HepG2 (cell line): ENCODE data around the gene LRIG1. TPM values are rescaled to one million over a fixed set of nuclear protein-coding genes. Genes with fewer than 3 reads are reported as not detected.

Source experiments
- ATAC-seq: fragments of 200-7000 bp; cut with Tn5 transposase; 3 replicates; pipeline ENCODE4 v1.9.1; 2020; ENCODE audit warnings: mild to moderate bottlenecking, moderate library complexity
- BruUV-seq: library from RNA; stranded (reverse); fragments of 400-500 nt; replicated peaks from 2 replicates; lab custom pipeline; 2021; lab: Mats Ljungman, UMichigan
- CTCF ChIA-PET: fragments of 300-600 bp; formaldehyde crosslinking; extraction: SDS; loops from one replicate; lab custom pipeline; 2021; ENCODE audit warnings: low total read pairs, inconsistent platforms, low intra/inter-chr PET ratio; lab: Yijun Ruan, JAX
- POLR2A ChIA-PET: fragments of 350-600 bp; sonication (Branson Sonifier 250); formaldehyde crosslinking; loops from one replicate; lab custom pipeline; 2020; ENCODE audit warnings: antibody characterized with exemption, inconsistent platforms; lab: Yijun Ruan, JAX
- DNase-seq: peaks from one replicate; pipeline ENCODE4 v3.0.0-alpha.2; 2015; ENCODE audit warnings: low spot score
- FAIRE-seq: peaks from 3 replicates; lab custom pipeline; 2011; peaks lifted over from hg19 to GRCh38; lab: Jason Lieb, UNC
- H2AFZ ChIP-seq: one replicate; pipeline ENCODE4 v1.6.1; 2011; ENCODE audit warnings: low read length, inconsistent platforms
- H3K27ac ChIP-seq: fragments of 300-600 bp; 3 replicates; pipeline ENCODE4 v1.8.0; 2011; ENCODE audit warnings: mixed run types, mild to moderate bottlenecking, mixed read lengths, low read length, inconsistent platforms; ENCODE audit not compliant: insufficient read depth; ENCODE audit errors: extremely low read length
- H3K27me3 ChIP-seq, 2 experiments: fragments of 200-600 bp in 1 of 2; 2 replicates in 1 of 2; 3 replicates in 1 of 2; pipeline versions ENCODE4 v1.6.0 to v1.8.0; 2011; ENCODE audit warnings: low read length in 2 of 2, mild to moderate bottlenecking in 2 of 2, moderate library complexity in 2 of 2, inconsistent platforms in 1 of 2; ENCODE audit not compliant: insufficient read depth in 2 of 2, control insufficient read depth in 1 of 2
- H3K36me3 ChIP-seq, 2 experiments: fragments of 200-600 bp in 1 of 2; replicated peaks in 1 of 2; 2 replicates in 1 of 2; 3 replicates in 1 of 2; pipeline versions ENCODE4 v1.5.1 to v1.8.0; 2011; ENCODE audit warnings: low read length in 2 of 2, inconsistent platforms in 1 of 2; ENCODE audit not compliant: insufficient read depth in 2 of 2, control insufficient read depth in 1 of 2
- H3K4me1 ChIP-seq: 2 replicates; pipeline ENCODE4 v1.5.1; 2012; ENCODE audit warnings: low read length, inconsistent platforms; ENCODE audit not compliant: insufficient read depth
- H3K4me2 ChIP-seq: 2 replicates; pipeline ENCODE4 v1.6.0; 2011; ENCODE audit warnings: low read depth, low read length, inconsistent platforms
- H3K4me3 ChIP-seq, 3 experiments: fragments of 200-600 bp in 1 of 3; sonication (generic), shearing (Covaris generic) in 1 of 3; replicated peaks in 1 of 3; 2 replicates each; pipeline ENCODE4 v1.5.1; 2011 to 2016; ENCODE audit warnings: low read length in 3 of 3, inconsistent platforms in 2 of 3, low read depth in 2 of 3, mild to moderate bottlenecking in 2 of 3, control low read depth in 1 of 3, mixed read lengths in 1 of 3; ENCODE audit not compliant: insufficient read depth in 1 of 3
- H3K79me2 ChIP-seq: one replicate; pipeline ENCODE4 v1.6.1; 2011; ENCODE audit warnings: low read length, inconsistent platforms; ENCODE audit not compliant: insufficient read depth
- H3K9ac ChIP-seq: 2 replicates; pipeline ENCODE4 v1.6.0; 2011; ENCODE audit warnings: mild to moderate bottlenecking, low read depth, low read length, inconsistent platforms; ENCODE audit not compliant: insufficient read depth
- H3K9me3 ChIP-seq: 2 replicates; pipeline ENCODE4 v1.5.1; 2012; ENCODE audit warnings: mild to moderate bottlenecking, low read length
- H4K20me1 ChIP-seq: 2 replicates; pipeline ENCODE4 v1.6.0; 2011; ENCODE audit warnings: inconsistent platforms, mild to moderate bottlenecking, low read length, moderate library complexity; ENCODE audit not compliant: insufficient read depth
- AKNA ChIP-seq: sonication (generic); formaldehyde crosslinking; IDR thresholded peaks from 2 replicates; pipeline ENCODE4 v1.4.0; 2020; ENCODE audit warnings: missing genetic modification reagents, borderline replicate concordance
- EED ChIP-seq: sonication (generic); formaldehyde crosslinking; IDR thresholded peaks from 2 replicates; pipeline ENCODE4 v1.5.0; 2020; ENCODE audit warnings: mild to moderate bottlenecking, missing genetic modification reagents
- NFE2L1 ChIP-seq: sonication (generic); formaldehyde crosslinking; IDR thresholded peaks from 2 replicates; pipeline ENCODE4 v1.4.0; 2020; ENCODE audit warnings: missing genetic modification reagents, mild to moderate bottlenecking, borderline replicate concordance
- NFE2L2 ChIP-seq: fragments of 150-350 bp; IDR thresholded peaks from 2 replicates; pipeline ENCODE4 v1.6.1; 2014; ENCODE audit warnings: low read length
- PHF21A ChIP-seq: sonication (generic); formaldehyde crosslinking; IDR thresholded peaks from 2 replicates; pipeline ENCODE4 v1.5.0; 2020; ENCODE audit warnings: mild to moderate bottlenecking, missing genetic modification reagents
- RAD21 ChIP-seq: fragments of 450-650 bp; formaldehyde crosslinking; IDR thresholded peaks from 2 replicates; pipeline ENCODE4 v1.5.0; 2020; ENCODE audit warnings: mild to moderate bottlenecking
- RARA ChIP-seq: IDR thresholded peaks from 2 replicates; pipeline ENCODE4 v1.6.1; 2016; ENCODE audit warnings: missing genetic modification reagents, missing compliant biosample characterization
- SMC3 ChIP-seq: IDR thresholded peaks from 2 replicates; pipeline ENCODE4 v1.6.1; 2011; ENCODE audit warnings: low read length, improper control_type of control experiment
- STAG1 ChIP-seq: sonication (generic); formaldehyde crosslinking; IDR thresholded peaks from 2 replicates; pipeline ENCODE4 v1.4.0; 2020; ENCODE audit warnings: missing genetic modification reagents
- ZNF383 ChIP-seq: sonication (generic); formaldehyde crosslinking; IDR thresholded peaks from 2 replicates; pipeline ENCODE4 v1.4.0; 2020; ENCODE audit warnings: missing genetic modification reagents, mild to moderate bottlenecking, borderline replicate concordance
- WGBS: methylation state at CpG from one replicate; pipeline ENCODE4 v1.1.6; 2017; ENCODE audit warnings: low lambda C conversion rate; 5-methylcytosine and 5-hydroxymethylcytosine counted together
- in situ Hi-C: cut with HindIII; loops from 2 replicates; pipeline ENCODE4 v1.10.0; 2017; ENCODE audit warnings: low pct_unique_long_range_greater_than_20kb; ENCODE audit not compliant: extremely low pct_ligation_motif_present
- intact Hi-C: fragments of 100-400 bp; cut with micrococcal nuclease; formaldehyde crosslinking; loops from one replicate; pipeline ENCODE4 v1.10.0; 2022; ENCODE audit not compliant: unreplicated experiment
- polyA plus RNA-seq, 8 experiments: library from polyadenylated mRNA; depleted of rRNA in 3 of 8; stranded (reverse) in 7 of 8; unstranded in 1 of 8; fragments of >200 nt; fragmentation: Illumina TruSeq in 4 of 8; extraction: Trizol in 4 of 8; gene quantifications; 2 replicates each; pipeline versions ENCODE4 v1.2.1 to v1.2.3, GENCODE V29; 2011 to 2016; ENCODE audit warnings: low read depth in 4 of 8, missing spikeins in 1 of 8, mixed read lengths in 1 of 8; ENCODE audit not compliant: insufficient read depth in 1 of 8
- total RNA-seq, 5 experiments: library from RNA; depleted of rRNA; stranded (reverse); fragments of >200 nt; fragmentation: Illumina TruSeq; extraction: Trizol; gene quantifications; 2 replicates each; pipeline ENCODE4 v1.2.3, GENCODE V29; 2016; ENCODE audit warnings: low read depth in 1 of 5
- TF ChIP-seq, protein P1 (sequence below): sonication (generic); formaldehyde crosslinking; IDR thresholded peaks from 2 replicates; pipeline ENCODE4 v1.4.0; 2020; ENCODE audit warnings: mild to moderate bottlenecking, missing genetic modification reagents
- TF ChIP-seq, protein P2 (sequence below): sonication (generic); formaldehyde crosslinking; IDR thresholded peaks from 2 replicates; pipeline ENCODE4 v1.5.0; 2020; ENCODE audit warnings: mild to moderate bottlenecking, missing genetic modification reagents, moderate library complexity

The LRIG1 gene
- total and polyA plus RNA-seq, 2 of the 13 experiments (the other 11 are each of a cell fraction or from before 2014, with no cell fraction given) = 17.8 to 24.8 TPM

- TF ChIP-seq AKNA (CRISPR knock-in tag) (no peak), NFE2L1 (CRISPR knock-in tag) (no peak)
- TF ChIP-seq, protein P1, sequence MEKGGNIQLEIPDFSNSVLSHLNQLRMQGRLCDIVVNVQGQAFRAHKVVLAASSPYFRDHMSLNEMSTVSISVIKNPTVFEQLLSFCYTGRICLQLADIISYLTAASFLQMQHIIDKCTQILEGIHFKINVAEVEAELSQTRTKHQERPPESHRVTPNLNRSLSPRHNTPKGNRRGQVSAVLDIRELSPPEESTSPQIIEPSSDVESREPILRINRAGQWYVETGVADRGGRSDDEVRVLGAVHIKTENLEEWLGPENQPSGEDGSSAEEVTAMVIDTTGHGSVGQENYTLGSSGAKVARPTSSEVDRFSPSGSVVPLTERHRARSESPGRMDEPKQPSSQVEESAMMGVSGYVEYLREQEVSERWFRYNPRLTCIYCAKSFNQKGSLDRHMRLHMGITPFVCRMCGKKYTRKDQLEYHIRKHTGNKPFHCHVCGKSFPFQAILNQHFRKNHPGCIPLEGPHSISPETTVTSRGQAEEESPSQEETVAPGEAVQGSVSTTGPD (CRISPR knock-in tag) = 0 out of 2 replicates have a peak, but pooled peaks have one; percentile 23
Measured at GRCh38 chr3:66376568-66376967, 124.3 kb downstream of the LRIG1 start (continued).

DNA sequence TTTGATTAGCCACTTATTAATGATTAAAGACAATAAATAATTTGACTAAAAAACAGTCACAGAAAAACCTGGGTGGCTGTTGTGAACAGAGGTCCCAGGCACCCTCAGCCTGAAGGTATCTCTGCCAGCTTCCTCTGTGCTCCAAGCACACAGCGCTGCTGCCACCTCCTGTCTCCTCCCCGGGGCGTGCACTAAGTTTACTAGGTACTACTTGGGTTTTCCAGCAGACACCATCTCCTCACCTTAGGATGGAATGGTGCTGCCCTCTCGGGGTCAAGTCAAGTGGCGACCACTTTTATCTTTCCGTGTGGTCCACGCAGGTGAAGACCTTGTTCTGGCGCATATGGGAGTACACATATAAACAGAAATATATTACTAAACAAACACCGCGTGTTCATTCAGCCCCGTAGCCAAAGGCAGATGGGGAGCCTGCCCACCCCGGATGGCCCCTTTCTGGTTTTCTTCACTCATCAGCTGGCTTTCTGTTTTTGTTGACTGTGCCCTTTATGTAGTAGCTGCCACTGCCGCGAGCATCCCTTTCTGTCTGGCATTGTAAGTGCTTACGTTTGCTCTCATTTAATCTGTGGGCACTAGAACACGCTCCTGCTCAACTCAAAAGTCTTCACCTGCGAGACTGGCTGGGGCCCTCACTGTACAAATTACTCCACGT is 128.0 kb downstream of the LRIG1 start:
- DNase-seq = peak; percentile 10
- no peak overlapping the region for H3K9ac ChIP-seq
- no peak overlapping the region for H2AFZ ChIP-seq
- H3K4me3 ChIP-seq = no peak overlapping the region
- no peaks in the 10 kb centered on the region for H4K20me1 ChIP-seq
- H3K36me3 ChIP-seq = peaks cover 0 to 14% of the 10 kb centered on the region in 2 experiments; a peak in 2 of 5 replicates
- ChIA-PET CTCF (interaction anchor here (1.1 kb wide), 1 partner anchor 96 kb away, joined by 3 read pairs; no protein-coding TSS in a partner anchor), POLR2A (no interaction called here)
- H3K79me2 ChIP-seq = no peaks in the 10 kb centered on the region
- H3K4me1 ChIP-seq = peaks cover 19% of the 10 kb centered on the region
- intact Hi-C loops (loop anchor here (1.0 kb wide), 1 partner anchor 97 kb away; no protein-coding TSS in a partner anchor), in situ Hi-C loops (no loop called here)
- H3K27ac ChIP-seq = no peak overlapping the region
- no TSS peak for BruUV-seq
- H3K27me3 ChIP-seq = no peaks in the 10 kb centered on the region
- peak; percentile 70 for ATAC-seq
- WGBS = 95% methylated on average over 18 of the region's 18 CpGs
- FAIRE-seq = no peak
- TF ChIP-seq PHF21A (CRISPR knock-in tag) (no peak), RAD21 (CRISPR knock-in tag) (peak; percentile 38; the same call in 1 of the 2 replicates), SMC3 (peak; percentile 32; the same call in 1 of the 2 replicates), NFE2L2 (no peak), STAG1 (peak; percentile 73), RARA (no peak), ZNF383 (CRISPR knock-in tag) (no peak), EED (CRISPR knock-in tag) (no peak)
- TF ChIP-seq, protein P2, sequence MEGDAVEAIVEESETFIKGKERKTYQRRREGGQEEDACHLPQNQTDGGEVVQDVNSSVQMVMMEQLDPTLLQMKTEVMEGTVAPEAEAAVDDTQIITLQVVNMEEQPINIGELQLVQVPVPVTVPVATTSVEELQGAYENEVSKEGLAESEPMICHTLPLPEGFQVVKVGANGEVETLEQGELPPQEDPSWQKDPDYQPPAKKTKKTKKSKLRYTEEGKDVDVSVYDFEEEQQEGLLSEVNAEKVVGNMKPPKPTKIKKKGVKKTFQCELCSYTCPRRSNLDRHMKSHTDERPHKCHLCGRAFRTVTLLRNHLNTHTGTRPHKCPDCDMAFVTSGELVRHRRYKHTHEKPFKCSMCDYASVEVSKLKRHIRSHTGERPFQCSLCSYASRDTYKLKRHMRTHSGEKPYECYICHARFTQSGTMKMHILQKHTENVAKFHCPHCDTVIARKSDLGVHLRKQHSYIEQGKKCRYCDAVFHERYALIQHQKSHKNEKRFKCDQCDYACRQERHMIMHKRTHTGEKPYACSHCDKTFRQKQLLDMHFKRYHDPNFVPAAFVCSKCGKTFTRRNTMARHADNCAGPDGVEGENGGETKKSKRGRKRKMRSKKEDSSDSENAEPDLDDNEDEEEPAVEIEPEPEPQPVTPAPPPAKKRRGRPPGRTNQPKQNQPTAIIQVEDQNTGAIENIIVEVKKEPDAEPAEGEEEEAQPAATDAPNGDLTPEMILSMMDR (CRISPR knock-in tag) = peak; percentile 61
- no peak overlapping the region for H3K4me2 ChIP-seq
- no peaks in the 10 kb centered on the region for H3K9me3 ChIP-seq
